SK-N-MC (cell line): Measurements from ENCODE around the gene TCF3.

Experiments
- EZH2 ChIP-seq: fragments of 200-600 bp; sonication (generic); IDR thresholded peaks from one replicate; pipeline ENCODE4 v1.6.1; 2017; ENCODE audit warnings: antibody characterized with exemption
- FOXP2 ChIP-seq: optimal IDR thresholded peaks from 2 replicates; pipeline ENCODE3; 2011; ENCODE audit warnings: mild to moderate bottlenecking, moderate library complexity; ENCODE audit not compliant: insufficient read depth; ENCODE audit errors: extremely low read length, control extremely low read depth
- POLR2AphosphoS5 ChIP-seq: IDR thresholded peaks from 2 replicates; pipeline ENCODE4 v1.6.1; 2012; ENCODE audit warnings: mild to moderate bottlenecking, low read depth, low read length, borderline replicate concordance

- TF ChIP-seq EZH2 (no peak), POLR2AphosphoS5 (no peak), FOXP2 (no peak)
These were observed 47.0 kb upstream of the TCF3 start for GRCh38 chr19:1699386-1699785.
